ENCODE measurements around the gene GAS7.
"Not testable (repeated sequence)": the region's sequence is repeated elsewhere in the genome, so short reads cannot be mapped to it uniquely, and the experiment has no call there.

GAS7 gene

GRCh38 chr17:9942885-9943284 is 255.5 kb downstream of the GAS7 start:
- no peak for DNase-seq (ENCODE audit: low read depth)

DNA sequence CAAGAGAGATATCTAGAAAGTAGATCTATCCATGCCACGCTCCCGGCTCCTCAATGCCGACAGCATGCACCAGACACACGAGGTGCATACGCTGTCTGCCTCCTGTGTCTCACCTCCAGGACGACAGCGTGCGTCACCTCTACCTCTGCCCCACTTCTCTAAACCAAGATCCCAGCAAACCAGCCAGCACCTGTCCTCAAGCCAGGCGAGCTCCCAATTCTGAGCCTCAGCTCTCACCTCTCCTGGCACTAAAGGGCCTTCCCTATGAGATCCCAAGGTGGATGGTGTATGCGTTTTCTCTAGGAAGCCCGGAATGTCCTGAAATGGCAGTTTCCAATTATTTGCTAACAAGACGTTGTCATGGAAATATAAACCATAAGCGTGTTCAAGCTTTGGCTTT is 257.1 kb downstream of the GAS7 start:
- DNase-seq (ENCODE audit: low read depth): no peak

DNA sequence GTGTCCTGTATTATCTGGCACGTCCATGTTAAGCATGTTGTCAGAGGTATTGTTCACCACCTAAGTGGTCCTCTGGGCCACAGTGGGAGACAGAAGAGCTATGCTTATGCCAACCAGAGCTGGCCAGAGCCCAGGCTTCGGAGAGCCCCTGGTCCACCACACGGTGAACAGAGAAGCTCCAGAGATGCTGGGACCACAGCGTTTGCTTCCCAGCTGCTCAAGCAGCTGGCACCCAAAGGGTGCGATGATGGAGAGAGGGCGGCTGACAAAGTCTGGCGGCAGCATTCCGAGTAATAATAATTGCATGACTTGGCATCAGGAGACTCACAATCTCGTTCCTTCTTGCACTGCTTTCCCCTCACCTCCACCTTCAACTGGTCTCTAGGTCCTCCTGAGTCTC is 257.6 kb downstream of the GAS7 start:
- DNase-seq (ENCODE audit: low read depth): no peak

DNA sequence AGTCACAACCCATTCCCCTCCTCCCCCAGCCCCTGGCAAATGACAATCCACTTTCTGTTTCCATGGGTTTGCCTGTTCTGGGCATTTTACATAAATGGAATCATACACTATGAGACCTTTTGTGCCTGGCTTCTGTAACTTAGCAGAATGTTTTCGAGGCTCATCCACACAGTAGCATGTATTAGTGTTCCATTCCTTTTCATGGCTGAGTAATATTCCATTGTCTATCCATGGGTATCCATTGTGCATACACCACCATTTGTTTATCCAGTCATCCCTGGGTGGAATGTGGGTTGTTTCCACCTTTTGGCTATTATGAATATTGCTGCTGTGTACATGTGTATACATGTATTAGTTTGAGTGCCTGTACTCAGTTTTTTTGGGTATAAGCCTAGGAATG is 259.6 kb downstream of the GAS7 start:
- DNase-seq (ENCODE audit: low read depth): no peak

- no peak for DNase-seq (ENCODE audit: low read depth)
Measured at GRCh38 chr17:9937901-9938300, 260.5 kb downstream of the GAS7 start.

GRCh38 chr17:9937241-9937761 is 261.1 kb downstream of the GAS7 start:
- DNase-seq (ENCODE audit: low read depth): no peak

DNA sequence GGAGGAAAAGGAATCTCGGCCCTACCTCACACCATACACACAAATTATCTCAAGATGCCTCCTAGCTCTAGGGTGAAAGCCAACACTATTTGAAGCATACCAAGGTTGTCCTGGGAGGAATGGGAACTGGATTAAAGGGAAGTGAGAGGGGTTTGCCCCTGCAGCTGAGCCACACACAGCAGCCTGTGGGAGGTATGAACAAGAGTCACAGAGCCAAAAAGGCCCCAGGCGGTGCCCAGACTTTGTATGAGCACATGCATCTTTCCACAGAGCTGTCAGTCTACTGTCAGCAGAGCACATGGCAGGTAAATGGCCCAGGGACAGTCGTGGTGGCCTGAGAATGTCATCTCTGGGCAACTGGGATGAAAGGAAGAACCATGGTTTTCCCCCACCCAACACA is 262.3 kb downstream of the GAS7 start:
- no peak for DNase-seq (ENCODE audit: low read depth)

DNA sequence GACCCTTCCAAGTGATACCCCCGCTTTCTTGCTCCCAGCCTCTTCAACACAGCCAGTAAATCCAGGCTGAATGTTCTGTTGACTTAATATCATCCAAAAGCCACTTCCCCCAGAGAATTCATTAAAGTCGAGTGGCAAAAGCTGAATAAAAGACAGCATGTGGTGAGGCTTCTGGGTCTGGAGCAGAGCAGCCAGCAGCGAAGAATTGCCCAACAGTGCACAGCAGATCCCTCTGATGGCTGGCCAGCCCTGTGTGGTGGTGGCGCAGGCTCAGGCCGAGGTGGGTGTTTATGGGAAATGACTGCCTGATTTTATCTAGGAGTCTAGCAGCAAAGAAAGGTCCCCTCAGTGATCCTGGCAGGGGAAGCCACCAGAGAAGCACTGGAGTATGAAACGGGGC is 263.0 kb downstream of the GAS7 start:
- DNase-seq (ENCODE audit: low read depth): no peak

DNA sequence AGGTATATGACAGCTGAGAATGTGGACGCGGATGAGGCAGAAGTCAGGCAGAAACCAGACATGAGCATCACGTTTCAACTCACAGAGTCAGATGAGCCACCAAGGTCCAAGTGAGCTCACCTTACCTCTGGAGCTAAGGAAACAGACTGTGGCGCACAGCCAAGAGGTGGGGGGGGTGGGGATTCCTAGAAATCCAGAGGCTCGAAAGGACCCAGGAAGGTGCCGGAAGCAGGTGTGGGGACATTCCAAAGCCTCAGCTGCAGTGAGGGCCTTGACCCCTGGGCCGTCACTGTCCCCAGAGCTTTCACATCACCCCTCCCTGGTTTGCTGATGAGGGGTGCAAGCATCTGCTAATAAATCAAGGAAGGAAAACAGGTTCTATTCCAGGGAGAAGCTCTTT is 264.1 kb downstream of the GAS7 start:
- DNase-seq (ENCODE audit: low read depth): no peak

- peak; percentile 22 for DNase-seq (ENCODE audit: low read depth)
Measured at GRCh38 chr17:9932491-9932890, 265.9 kb downstream of the GAS7 start.

DNA sequence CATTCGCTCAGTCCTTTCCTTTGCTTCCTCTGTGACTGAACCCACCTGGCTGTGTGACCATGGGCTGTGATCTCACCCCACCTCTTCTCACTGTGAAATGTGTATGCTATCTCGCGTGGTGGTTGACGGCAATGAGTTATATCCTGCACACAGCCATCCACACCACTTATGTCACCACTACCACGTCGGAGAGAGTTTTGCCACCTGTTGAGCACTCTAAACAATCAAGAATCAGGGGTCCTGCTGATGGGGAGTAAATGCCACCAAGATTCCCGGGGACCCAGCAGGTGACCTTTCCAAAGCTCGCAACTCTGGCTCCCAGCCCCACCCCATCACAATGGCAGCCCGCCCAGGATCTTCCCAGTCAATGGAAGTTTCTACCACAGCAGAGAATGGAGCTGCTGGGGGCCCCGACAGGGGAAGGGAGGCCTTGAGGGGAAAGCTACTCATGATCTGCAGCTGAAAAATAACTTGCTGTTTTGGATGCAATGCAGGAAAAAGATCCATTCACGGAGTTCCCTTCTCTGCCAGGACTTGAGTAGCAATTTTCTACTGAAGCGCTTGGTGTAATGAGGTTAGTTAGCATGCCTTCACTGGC is 267.2 kb downstream of the GAS7 start:
- no peak for DNase-seq (ENCODE audit: low read depth)

DNA sequence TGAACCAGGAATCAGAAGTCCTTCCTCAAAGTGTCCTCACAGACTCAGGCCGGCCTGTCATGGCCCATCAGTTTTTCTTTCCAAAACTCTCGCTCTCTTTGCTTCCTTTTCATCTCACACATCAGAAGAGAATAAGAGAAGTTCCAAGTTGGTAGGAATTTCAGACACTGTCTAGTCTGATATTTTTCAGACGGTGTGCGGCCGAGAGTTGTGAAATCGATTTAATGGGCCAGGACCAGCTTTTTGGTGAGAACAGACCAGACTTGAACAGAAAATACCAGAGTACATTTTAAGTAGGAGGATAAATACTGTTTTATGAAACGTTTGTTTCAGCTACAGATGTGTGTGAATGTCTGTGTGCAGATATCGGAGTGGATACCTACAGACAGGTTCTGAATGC is 268.5 kb downstream of the GAS7 start:
- DNase-seq (ENCODE audit: low read depth): no peak

DNA sequence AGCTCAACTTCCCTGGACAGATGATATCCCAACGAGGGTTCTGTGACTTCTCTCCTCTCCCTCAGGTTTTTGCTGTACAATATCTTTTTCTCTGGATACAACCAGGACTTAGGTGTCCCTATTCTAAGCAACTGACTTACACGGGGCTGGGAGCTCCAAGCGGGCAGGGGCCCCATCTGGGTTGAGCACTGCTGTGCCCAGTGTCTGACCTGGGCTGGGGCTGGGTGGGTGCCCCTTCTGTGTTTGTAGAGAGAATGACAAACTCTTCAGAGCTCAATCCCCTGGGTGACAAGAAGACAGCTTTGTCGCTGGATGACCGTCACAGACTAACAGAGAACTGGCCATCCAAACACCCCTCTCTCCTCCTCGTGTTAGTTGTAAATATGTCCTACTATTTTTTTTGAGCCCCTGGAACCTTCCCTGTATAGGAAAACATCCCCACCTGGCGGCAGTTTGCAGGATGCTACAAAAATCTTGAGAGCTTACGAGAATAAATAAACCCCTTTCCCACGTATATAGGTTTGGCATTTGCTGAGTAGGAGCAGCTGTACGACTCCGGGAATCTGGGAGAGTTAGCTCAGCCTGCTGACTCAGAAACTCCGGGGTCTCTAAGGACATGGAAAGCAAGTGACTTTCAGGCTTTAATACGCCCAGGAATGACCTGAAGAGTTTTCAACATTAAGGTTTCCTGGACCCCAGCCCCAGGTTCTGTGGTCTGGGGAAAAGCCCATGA is 269.6 kb downstream of the GAS7 start:
- DNase-seq (ENCODE audit: low read depth): peak; percentile 72

DNA sequence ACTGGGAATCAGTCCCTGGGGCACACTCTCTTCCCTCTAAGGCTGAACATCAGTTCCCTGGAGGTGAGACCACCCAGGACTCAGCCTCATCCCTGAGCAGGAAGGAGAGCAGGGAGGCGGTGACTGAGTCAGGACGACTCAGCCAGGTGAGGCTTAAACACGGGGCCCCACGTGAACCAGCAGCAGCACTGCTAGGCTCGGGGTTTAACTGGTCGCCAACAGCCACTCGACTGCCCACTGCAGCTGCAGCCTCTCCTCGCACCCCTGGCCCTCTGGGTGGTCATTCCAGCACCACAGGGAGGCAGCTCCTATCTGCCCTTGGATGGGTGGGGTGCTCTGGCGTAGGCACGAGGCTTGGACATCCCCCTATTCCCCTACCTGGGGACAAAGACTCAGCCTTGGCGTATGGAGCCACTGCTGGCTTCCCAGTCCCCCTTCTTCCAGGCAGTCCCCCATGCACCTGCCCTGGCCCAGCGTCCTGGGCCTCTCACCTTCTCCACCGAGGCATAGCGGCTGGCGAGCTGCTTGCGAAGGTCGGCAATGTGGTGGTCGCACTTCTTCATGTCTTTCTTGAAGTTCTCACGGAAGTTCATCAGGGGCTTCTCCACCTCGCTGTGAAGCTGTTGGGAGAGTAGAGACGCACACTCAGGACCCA is 272.1 kb downstream of the GAS7 start:
- no peak for DNase-seq (ENCODE audit: low read depth)

DNA sequence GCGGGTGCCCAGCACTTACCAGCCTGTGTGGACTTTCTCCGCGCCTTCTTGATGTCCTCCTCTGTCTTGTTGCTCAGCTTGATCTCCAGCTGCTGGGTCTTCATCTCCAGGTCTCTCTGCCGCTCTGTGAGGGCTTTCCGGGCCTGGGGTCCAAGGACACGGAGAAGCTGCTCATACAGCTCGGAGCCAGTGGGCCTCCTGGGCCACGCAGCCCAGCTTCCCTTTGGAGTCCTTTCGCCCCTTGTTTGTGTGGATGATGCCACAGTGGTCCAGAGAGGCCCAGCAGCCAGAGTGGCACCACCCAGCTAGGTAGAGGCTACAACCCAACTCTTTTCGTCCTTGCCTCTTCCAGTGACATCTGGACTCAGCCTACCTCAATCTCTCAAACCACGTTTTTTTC is 272.9 kb downstream of the GAS7 start:
- DNase-seq (ENCODE audit: low read depth): no peak

- DNase-seq (ENCODE audit: low read depth): peak; percentile 69
Measured at GRCh38 chr17:9924735-9925191, 273.6 kb downstream of the GAS7 start.

DNA sequence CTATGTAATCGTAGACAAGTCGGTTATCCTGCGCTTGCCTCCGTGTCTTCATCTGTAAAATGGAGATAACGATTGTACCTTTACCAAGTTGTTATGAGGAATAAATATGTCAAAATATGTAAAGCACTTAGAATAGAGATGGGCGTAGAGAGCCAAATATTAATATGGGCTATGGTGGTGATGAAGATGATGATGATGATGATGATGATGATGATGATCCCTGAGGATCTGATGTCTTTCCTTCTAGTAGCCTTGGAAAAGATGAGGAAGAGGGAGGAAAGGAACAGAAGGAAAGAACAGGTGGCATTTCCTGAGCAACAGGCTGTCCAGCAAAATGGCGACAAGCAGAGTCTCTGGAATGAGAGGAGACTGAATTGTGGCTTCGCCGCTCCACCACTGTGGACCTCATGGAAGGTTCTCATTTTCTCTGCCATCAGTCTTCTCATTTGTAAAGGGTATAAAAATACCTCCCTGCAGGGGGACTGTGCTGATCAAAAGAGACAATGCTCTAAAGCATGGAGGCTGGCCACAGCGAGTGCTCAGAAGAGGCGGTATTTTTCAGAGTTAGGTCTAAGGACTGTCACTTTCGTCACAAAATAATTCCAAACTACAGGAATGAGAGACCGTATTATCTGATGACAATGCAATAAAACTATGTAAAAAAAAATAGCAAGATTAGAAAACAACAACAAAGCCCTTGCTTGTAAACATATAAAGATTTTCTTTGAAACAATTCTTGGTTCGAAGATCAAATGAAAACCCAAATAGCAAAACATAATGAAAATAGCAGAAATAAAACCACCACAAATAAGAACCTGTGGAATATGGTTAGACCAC is 276.2 kb downstream of the GAS7 start:
- DNase-seq (ENCODE audit: low read depth): no peak

- DNase-seq (ENCODE audit: low read depth): not testable (repeated sequence)
Measured at GRCh38 chr17:9921216-9921615, 277.2 kb downstream of the GAS7 start.

DNA sequence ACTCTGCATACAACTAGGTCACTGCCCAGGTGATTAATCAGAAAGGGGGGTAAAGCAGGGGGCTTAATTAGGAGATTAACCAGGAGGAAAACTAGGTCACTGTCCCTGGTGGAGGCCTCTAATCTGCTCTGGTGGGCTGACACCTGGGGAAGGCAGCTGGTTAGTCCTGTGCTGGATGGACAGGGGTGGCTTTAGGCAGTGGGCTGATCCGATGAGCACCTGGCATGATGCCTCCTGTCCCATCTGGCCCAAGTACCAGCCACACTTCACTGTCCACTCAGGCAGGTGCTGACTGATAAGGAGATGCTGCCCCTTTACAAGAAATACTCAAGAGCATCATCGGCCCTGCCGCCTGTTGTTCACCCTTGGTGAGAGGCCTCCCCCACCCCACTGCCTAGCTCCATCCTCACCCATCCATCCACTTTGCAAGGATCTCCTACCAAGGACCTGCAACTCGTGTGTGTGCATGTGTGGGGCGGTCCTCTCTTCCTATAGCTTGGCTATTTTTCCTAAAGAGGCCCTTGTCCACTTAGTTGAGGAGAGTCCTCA is 279.5 kb downstream of the GAS7 start:
- no peak for DNase-seq (ENCODE audit: low read depth)

DNA sequence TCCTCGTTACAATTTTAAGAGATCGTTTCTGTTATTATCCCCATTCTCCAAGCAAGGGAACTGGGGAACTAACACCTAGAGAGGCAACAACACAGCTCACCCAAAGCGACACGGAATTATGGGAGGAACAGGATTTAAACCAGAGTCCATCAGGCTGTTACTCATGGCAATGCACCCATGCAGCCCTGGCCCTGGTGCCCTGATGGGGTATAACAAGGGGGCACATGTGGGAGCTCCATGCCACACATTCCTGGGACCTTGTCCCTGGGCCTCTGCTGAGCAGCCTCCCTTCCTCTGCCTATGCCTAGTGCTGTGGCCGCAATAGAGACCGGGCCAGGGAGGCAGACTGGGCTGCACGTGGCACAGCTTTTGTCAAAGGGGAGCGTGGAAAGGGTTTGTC is 280.1 kb downstream of the GAS7 start:
- no peak for DNase-seq (ENCODE audit: low read depth)

DNA sequence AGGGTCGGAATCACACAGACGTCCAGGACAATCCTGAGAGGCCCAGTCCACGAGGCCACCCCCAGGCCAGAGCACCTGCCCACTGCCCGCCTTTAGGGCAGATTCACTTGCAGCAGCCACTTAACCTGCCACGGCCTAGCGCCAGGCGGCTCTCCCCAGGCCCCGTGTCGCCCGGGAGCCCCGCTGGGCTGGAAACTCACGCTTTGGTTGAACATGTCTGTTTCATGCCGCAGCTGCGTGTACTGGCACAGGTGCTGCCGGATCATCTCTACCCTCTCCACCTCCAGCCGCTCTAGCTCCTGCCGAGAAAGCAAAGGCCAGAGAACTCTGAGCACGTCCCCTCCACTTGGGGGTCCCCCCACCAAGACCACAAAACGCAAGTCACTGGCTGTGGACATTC is 280.6 kb downstream of the GAS7 start:
- no peak for DNase-seq (ENCODE audit: low read depth)

- DNase-seq (ENCODE audit: low read depth): no peak
Measured at GRCh38 chr17:9917131-9917530, 281.3 kb downstream of the GAS7 start.

Data from ELR (cell line).